PC-3 (cell line): ENCODE data around the gene METAP1D. TPM values are rescaled to one million over a fixed set of nuclear protein-coding genes. Genes with fewer than 3 reads are reported as not detected.

Experiments used
- ATAC-seq: fragments of 200-7000 bp; cut with Tn5 transposase; 2 replicates; pipeline ENCODE4 v1.9.1; 2020; ENCODE audit warnings: mild to moderate bottlenecking, moderate library complexity
- BruUV-seq: library from RNA; stranded (reverse); fragments of 400-500 nt; replicated peaks from 2 replicates; lab custom pipeline; 2021; lab: Mats Ljungman, UMichigan
- CTCF ChIA-PET: fragments of 300-600 bp; sonication (Branson Sonifier 250); formaldehyde crosslinking; loops from one replicate; lab custom pipeline; 2022; ENCODE audit warnings: antibody characterized with exemption; lab: Charles Lee
- POLR2A ChIA-PET: fragments of 300-600 bp; sonication (Branson Sonifier 250); formaldehyde crosslinking; loops from one replicate; lab custom pipeline; 2022; ENCODE audit warnings: antibody characterized with exemption; ENCODE audit not compliant: unreplicated experiment; lab: Charles Lee
- DNase-seq: peaks from one replicate; pipeline ENCODE4 v3.0.0-alpha.2; 2015
- H2AFZ ChIP-seq: fragments of 300-600 bp; sonication (generic); 2 replicates; pipeline ENCODE4 v1.6.0; 2016; ENCODE audit warnings: antibody characterized with exemption, low read length
- H3F3A ChIP-seq: fragments of 300-600 bp; sonication (generic); one replicate; pipeline ENCODE4 v1.6.0; 2017; ENCODE audit warnings: antibody characterized with exemption, low read length, control low read depth, mild to moderate bottlenecking; ENCODE audit not compliant: unreplicated experiment
- H3K27ac ChIP-seq: fragments of 300-600 bp; sonication (generic); 2 replicates; pipeline ENCODE4 v1.5.1; 2016; ENCODE audit warnings: mild to moderate bottlenecking, low read length
- H3K27me3 ChIP-seq: fragments of 300-600 bp; sonication (generic); 2 replicates; pipeline ENCODE4 v1.6.1; 2016; ENCODE audit warnings: low read length, mixed read lengths
- H3K36me3 ChIP-seq: fragments of 300-600 bp; sonication (generic); 2 replicates; pipeline ENCODE4 v1.6.1; 2016; ENCODE audit warnings: low read depth, mixed run types, low read length, mixed read lengths
- H3K4me1 ChIP-seq: fragments of 300-600 bp; sonication (generic); 2 replicates; pipeline ENCODE4 v1.5.1; 2016; ENCODE audit warnings: low read length; ENCODE audit not compliant: insufficient read depth
- H3K4me2 ChIP-seq: fragments of 300-600 bp; sonication (generic); 2 replicates; pipeline ENCODE4 v1.6.0; 2016; ENCODE audit warnings: low read length
- H3K4me3 ChIP-seq: fragments of 300-600 bp; sonication (generic); 2 replicates; pipeline ENCODE4 v1.5.1; 2016; ENCODE audit warnings: mild to moderate bottlenecking, low read length, mixed read lengths
- H3K79me2 ChIP-seq: fragments of 300-600 bp; sonication (generic); 2 replicates; pipeline ENCODE4 v1.6.1; 2017; ENCODE audit warnings: low read length, mixed read lengths
- H3K9ac ChIP-seq: fragments of 300-600 bp; sonication (generic); 2 replicates; pipeline ENCODE4 v1.6.0; 2016; ENCODE audit warnings: mild to moderate bottlenecking, low read length
- H3K9me2 ChIP-seq: fragments of 300-600 bp; sonication (generic); replicated peaks from 2 replicates; pipeline ENCODE4 v1.6.1; 2016; ENCODE audit warnings: mixed run types, low read length, mixed read lengths
- H3K9me3 ChIP-seq: fragments of 300-600 bp; sonication (generic); 2 replicates; pipeline ENCODE4 v1.6.1; 2016; ENCODE audit warnings: low read length, mixed read lengths
- H4K20me1 ChIP-seq: fragments of 300-600 bp; sonication (generic); 2 replicates; pipeline ENCODE4 v1.6.1; 2016; ENCODE audit warnings: low read length, mixed read lengths
- EZH2 ChIP-seq: fragments of 300-600 bp; sonication (generic); IDR thresholded peaks from one replicate; pipeline ENCODE4 v1.6.1; 2017; ENCODE audit warnings: antibody characterized with exemption, mild to moderate bottlenecking, low read length; ENCODE audit not compliant: unreplicated experiment
- EZH2phosphoT487 ChIP-seq: fragments of 300-600 bp; sonication (generic); IDR thresholded peaks from 2 replicates; pipeline ENCODE4 v1.6.1; 2018; ENCODE audit warnings: mild to moderate bottlenecking, antibody characterized with exemption, low read length, borderline replicate concordance
- intact Hi-C: fragments of 100-400 bp; cut with micrococcal nuclease; formaldehyde crosslinking; loops from 2 replicates; pipeline ENCODE4 v1.9.0; 2023
- total RNA-seq: library from RNA; depleted of rRNA; stranded (reverse); fragments of >200 nt; gene quantifications from 2 replicates; pipeline ENCODE4 v1.2.3, GENCODE V29; 2014
- TF ChIP-seq, protein P1 (sequence below): fragments of 300-600 bp; sonication (generic); conservative IDR thresholded peaks from 2 replicates; pipeline ENCODE4 v1.5.1; 2017; ENCODE audit warnings: antibody characterized with exemption, low read depth, mild to moderate bottlenecking, low read length

METAP1D gene
- total RNA-seq, 1 experiment from 2014 or later, result 12.0 TPM

GRCh38 chr2:172092716-172093415 is 93.1 kb downstream of the METAP1D start:
- ChIA-PET CTCF (no interaction called here), POLR2A (no interaction called here)
- peaks cover 3% of the 10 kb centered on the region for H3F3A ChIP-seq

DNA sequence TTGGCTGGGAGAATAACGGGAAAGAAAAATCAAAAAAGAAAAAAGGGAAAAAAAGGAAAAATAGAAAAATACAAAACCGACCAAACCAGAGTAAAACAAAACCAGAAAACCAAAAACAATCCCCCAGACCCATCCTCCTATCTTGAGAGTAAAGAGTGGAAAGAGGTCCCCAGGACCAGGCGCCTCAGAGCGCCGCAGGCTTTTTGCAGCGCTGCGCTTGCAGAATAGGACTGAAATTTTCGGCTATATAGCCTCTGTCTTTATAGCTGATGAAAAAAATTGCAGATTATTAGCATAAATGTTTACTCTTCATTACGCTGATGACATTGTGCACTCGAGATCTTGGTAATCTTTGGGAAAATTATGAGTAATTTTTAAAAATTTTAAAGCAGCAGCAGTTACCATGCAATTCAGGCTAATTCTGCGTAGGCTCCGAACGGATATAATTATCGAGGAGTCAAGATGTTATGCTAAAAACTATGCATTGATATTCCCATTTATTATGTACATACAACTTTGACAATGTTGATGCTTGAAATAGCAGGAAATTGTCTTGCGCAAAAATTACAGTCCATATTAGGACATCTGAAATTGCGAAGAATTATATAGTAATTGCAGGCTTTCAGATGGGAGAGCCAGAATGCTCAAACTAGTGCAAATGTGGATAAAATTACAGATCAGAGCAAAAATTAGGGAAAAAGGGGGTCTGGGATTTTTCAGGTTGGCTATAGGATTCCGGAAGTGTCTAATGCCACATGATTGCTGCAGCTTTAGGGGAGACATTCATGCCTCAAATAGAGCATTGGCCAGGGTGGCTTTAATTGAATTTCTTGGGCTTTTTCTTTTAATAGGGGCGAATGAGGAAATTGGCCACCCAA is 93.9 kb downstream of the METAP1D start:
- BruUV-seq, result no TSS peak

More at GRCh38 chr2:172092716-172093415, 93.1 kb downstream of the METAP1D start:
- no TSS peak for BruUV-seq
- Histone ChIP-seq H2AFZ (no peak overlapping the region), H3K79me2 (peaks cover 1% of the 10 kb centered on the region; the same call in 1 of the 2 replicates), H3K9me2 (no peaks in the 10 kb centered on the region), H3K9ac (no peak overlapping the region), H3K36me3 (no peaks in the 10 kb centered on the region), H3K4me3 (no peak overlapping the region), H3K9me3 (no peaks in the 10 kb centered on the region), H4K20me1 (no peaks in the 10 kb centered on the region), H3K27me3 (no peaks in the 10 kb centered on the region), H3K4me2 (no peak overlapping the region), H3K4me1 (peaks cover 13% of the 10 kb centered on the region), H3K27ac (no peak overlapping the region)
- ATAC-seq (no peak), DNase-seq (no peak)
- TF ChIP-seq, protein P1, sequence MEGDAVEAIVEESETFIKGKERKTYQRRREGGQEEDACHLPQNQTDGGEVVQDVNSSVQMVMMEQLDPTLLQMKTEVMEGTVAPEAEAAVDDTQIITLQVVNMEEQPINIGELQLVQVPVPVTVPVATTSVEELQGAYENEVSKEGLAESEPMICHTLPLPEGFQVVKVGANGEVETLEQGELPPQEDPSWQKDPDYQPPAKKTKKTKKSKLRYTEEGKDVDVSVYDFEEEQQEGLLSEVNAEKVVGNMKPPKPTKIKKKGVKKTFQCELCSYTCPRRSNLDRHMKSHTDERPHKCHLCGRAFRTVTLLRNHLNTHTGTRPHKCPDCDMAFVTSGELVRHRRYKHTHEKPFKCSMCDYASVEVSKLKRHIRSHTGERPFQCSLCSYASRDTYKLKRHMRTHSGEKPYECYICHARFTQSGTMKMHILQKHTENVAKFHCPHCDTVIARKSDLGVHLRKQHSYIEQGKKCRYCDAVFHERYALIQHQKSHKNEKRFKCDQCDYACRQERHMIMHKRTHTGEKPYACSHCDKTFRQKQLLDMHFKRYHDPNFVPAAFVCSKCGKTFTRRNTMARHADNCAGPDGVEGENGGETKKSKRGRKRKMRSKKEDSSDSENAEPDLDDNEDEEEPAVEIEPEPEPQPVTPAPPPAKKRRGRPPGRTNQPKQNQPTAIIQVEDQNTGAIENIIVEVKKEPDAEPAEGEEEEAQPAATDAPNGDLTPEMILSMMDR, result no peak
- TF ChIP-seq EZH2phosphoT487, result no peak
- TF ChIP-seq EZH2, result no peak
- intact Hi-C loops, result no loop called here

More for the DNA sequence above, 93.9 kb downstream of the METAP1D start:
- Histone ChIP-seq H3K79me2 (no peaks in the 10 kb centered on the region), H4K20me1 (no peaks in the 10 kb centered on the region), H3K4me2 (peak overlapping the region; percentile 100), H3K9me2 (no peaks in the 10 kb centered on the region), H3K4me3 (peak overlapping the region; percentile 97; the same call in 1 of the 2 replicates), H3K4me1 (peaks cover 21% of the 10 kb centered on the region), H3K36me3 (no peaks in the 10 kb centered on the region), H3F3A (peaks cover 9% of the 10 kb centered on the region), H3K9me3 (no peaks in the 10 kb centered on the region), H3K27ac (no peak overlapping the region), H2AFZ (peak overlapping the region; percentile 56), H3K27me3 (no peaks in the 10 kb centered on the region), H3K9ac (no peak overlapping the region)
- TF ChIP-seq EZH2 (no peak), EZH2phosphoT487 (no peak)
- TF ChIP-seq, protein P1, result no peak
- ATAC-seq (no peak), DNase-seq (no peak)
- ChIA-PET CTCF (no interaction called here), POLR2A (no interaction called here)
- intact Hi-C loops, result loop anchor here (1.0 to 2.0 kb wide), 3 partner anchors 8 to 93 kb away; partner anchors contain the start of gene DLX1
